Measurements from ENCODE around the gene CDR2L.

GRCh38 chr17:74995847-74996246, 8.4 kb downstream of the CDR2L start:
- TF ChIP-seq CTCF (IDR thresholded peaks at IDR 0.05; ENCODE audit: low read depth, low read length, poor library complexity, severe bottlenecking) (no peak), EZH2phosphoT487 (IDR thresholded peaks at IDR 0.05; ENCODE audit: borderline replicate concordance, low read length) (no peak)

Data from DOHH2 (cell line).